ENCODE results near the gene NEDD4L. TPM values are rescaled to one million over a fixed set of nuclear protein-coding genes. Genes with fewer than 3 reads are reported as not detected.

Gene NEDD4L
- total and polyA plus RNA-seq, 8 donors, result 45.0 to 113 (median 66.4) TPM

DNA sequence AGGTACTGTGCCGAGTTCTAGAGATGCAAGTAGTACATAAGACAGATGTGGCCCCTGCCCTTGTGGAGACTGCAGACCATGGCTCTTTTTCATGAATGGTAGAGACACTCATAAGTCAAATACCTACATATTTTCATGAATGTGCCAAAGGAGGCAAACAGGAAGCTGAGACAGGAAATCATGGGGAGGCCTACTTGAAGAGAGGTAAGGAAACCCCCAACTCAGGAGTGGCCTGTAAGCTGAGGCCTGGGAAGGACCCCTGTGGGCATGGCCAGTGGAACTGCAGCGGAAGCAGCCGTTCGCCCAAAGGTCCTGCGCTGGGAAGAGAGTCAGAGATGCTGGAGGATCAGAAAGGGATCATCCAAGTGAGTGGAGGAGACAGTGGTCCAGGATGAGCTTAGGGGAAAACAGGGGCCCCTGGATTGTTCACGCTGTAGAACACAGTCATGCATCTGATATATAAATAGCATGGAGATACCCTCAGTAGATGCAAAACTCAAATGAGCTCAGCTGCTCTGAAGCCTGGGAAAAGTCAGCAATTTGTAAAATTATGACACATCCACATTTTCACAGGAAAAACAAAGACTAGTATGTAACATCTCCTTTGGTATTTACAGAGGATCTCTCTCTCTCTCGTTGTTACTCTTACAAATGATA is 228.9 kb downstream of the NEDD4L start:
- ATAC-seq (no peak), DNase-seq (no peak), FAIRE-seq (no peak)
- no peaks in the 10 kb centered on the region for H3K27me3 ChIP-seq
- H3K9me3 ChIP-seq, result no peaks in the 10 kb centered on the region
- H3K4me1 ChIP-seq, result peaks cover 31 to 70% (median 60%) of the 10 kb centered on the region in 3 donors
- intact Hi-C loops (cut with DNase I), result no loop called here
- WGBS, 2 donors, result 81 to 84% methylated on average over 7 of the region's 7 CpGs
- no peaks in the 10 kb centered on the region for H3K36me3 ChIP-seq
- H3K27ac ChIP-seq, result peak overlapping the region in 1 of 4 donors; percentile 83
- TF ChIP-seq, protein P1, sequence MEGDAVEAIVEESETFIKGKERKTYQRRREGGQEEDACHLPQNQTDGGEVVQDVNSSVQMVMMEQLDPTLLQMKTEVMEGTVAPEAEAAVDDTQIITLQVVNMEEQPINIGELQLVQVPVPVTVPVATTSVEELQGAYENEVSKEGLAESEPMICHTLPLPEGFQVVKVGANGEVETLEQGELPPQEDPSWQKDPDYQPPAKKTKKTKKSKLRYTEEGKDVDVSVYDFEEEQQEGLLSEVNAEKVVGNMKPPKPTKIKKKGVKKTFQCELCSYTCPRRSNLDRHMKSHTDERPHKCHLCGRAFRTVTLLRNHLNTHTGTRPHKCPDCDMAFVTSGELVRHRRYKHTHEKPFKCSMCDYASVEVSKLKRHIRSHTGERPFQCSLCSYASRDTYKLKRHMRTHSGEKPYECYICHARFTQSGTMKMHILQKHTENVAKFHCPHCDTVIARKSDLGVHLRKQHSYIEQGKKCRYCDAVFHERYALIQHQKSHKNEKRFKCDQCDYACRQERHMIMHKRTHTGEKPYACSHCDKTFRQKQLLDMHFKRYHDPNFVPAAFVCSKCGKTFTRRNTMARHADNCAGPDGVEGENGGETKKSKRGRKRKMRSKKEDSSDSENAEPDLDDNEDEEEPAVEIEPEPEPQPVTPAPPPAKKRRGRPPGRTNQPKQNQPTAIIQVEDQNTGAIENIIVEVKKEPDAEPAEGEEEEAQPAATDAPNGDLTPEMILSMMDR (IDR thresholded peaks at IDR 0.05), result no peak
- H3K4me3 ChIP-seq, result no peak overlapping the region

DNA sequence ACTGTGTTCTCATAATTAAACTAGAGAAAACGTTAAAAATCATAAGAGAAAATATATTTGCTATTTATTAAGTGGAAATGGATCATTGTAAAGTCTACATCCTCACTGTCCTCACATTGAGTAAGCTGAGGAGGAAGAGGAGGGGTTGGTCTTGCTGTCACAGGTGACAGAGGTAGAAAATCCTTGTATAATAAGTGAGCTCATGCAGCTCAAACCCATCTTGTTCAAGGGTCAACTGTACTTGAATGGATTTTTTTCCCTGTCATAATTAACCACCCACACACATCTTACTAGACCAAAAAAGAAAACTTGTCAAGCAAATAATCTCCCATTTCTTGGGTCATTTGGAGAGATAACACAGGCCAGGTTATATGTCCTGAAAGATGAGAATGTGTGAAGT is 231.2 kb downstream of the NEDD4L start:
- Histone ChIP-seq H3K36me3 (no peaks in the 10 kb centered on the region), H3K27me3 (no peaks in the 10 kb centered on the region), H3K9me3 (no peaks in the 10 kb centered on the region), H3K27ac (no peak overlapping the region), H3K4me3 (no peak overlapping the region), H3K4me1 (peaks cover 19 to 51% (median 41%) of the 10 kb centered on the region in 3 donors)
- intact Hi-C loops (cut with DNase I), result no loop called here
- TF ChIP-seq, protein P1 (IDR thresholded peaks at IDR 0.05), result no peak
- DNase-seq (no peak), FAIRE-seq (no peak), ATAC-seq (no peak)
- WGBS, 2 donors, result 46 to 89% methylated on average over 1 of the region's 1 CpG

DNA sequence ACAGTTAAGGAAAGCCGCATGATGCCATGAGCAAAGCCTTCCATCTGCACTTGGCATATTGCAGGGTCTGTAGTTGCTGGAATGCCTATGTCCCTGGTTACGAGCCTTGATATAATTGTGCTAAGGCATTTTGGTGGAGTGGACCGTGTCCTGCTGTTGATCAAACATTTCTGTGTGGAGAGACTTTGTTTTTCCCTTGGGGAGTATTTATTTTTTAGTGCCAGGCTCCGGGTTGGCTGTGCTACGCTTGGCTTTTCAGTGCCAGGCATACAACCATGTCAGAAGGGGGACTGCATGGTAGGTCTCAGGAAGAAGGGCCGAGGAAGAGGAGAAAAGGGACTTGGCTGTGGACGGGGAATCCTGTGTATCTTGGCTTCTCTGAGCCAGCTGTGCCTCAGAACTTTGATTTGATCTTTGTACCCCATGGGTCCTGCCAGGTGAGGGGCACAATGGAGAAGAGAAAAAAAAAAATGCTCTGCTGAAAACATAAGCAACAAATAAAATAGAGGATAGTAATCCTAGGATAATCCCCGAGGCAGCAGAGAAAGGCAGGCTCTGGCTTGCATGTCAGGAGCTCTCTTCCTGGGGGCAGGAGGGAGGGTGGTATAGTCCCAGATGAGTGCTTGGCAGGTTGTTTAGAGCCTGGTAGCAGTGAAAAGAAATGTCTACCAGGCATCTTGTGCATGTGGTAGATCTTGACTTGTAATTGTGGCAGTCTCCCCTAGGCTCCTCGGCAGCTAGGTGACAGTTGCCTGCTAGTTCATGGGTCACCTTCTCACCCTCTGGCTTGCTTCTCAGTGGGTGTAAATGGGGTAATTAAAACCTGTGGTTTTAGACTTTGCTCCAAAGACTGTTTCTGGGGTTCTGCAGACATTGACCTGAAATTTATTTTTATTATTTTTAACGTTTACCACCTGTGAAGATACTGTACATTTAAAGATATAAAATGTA is 233.0 kb downstream of the NEDD4L start:
- peaks cover 6 to 32% (median 22%) of the 10 kb centered on the region in 3 donors for H3K4me1 ChIP-seq
- no peak for FAIRE-seq
- WGBS, 2 donors, result 25 to 26% methylated on average over 10 of the region's 10 CpGs
- H3K36me3 ChIP-seq, result no peaks in the 10 kb centered on the region
- ATAC-seq, result peak; percentile 19 to 66 (median 42)
- no peak overlapping the region for H3K4me3 ChIP-seq
- H3K27ac ChIP-seq, result peak overlapping the region in 2 of 4 donors; percentile 50 to 52
- intact Hi-C loops (cut with DNase I), result no loop called here
- H3K9me3 ChIP-seq, result no peaks in the 10 kb centered on the region
- DNase-seq, result peak in 1 of 6 donors; percentile 32
- TF ChIP-seq, protein P1 (IDR thresholded peaks at IDR 0.05), result no peak
- no peaks in the 10 kb centered on the region for H3K27me3 ChIP-seq

GRCh38 chr18:58279504-58280175 is 235.6 kb downstream of the NEDD4L start:
- DNase-seq (no peak), ATAC-seq (no peak), FAIRE-seq (no peak)
- intact Hi-C loops (cut with DNase I), result no loop called here
- H3K4me3 ChIP-seq, result no peak overlapping the region
- H3K4me1 ChIP-seq, result peaks cover 8 to 30% (median 27%) of the 10 kb centered on the region in 3 donors
- H3K27ac ChIP-seq, result no peak overlapping the region
- H3K9me3 ChIP-seq, result no peaks in the 10 kb centered on the region
- H3K36me3 ChIP-seq, result no peaks in the 10 kb centered on the region
- WGBS, 2 donors, result 75 to 85% methylated on average over 7 of the region's 7 CpGs
- no peaks in the 10 kb centered on the region for H3K27me3 ChIP-seq
- TF ChIP-seq, protein P1 (IDR thresholded peaks at IDR 0.05), result no peak

All from pancreas (tissue), 10 donors.